A673 (cell line): ENCODE data around the gene FAIM2. TPM values are rescaled to one million over a fixed set of nuclear protein-coding genes. Genes with fewer than 3 reads are reported as not detected.

Source experiments
- BruUV-seq: library from RNA; stranded (reverse); fragments of 400-500 nt; replicated peaks from 2 replicates; lab custom pipeline; 2021; lab: Mats Ljungman, UMichigan
- CTCF ChIA-PET: fragments of 300-600 bp; sonication (Branson Sonifier 250); formaldehyde crosslinking; loops from one replicate; lab custom pipeline; 2022; ENCODE audit warnings: antibody characterized with exemption; lab: Charles Lee
- POLR2A ChIA-PET: fragments of 300-600 bp; sonication (Branson Sonifier 250); formaldehyde crosslinking; loops from one replicate; lab custom pipeline; 2022; ENCODE audit warnings: antibody characterized with exemption; ENCODE audit not compliant: low non-redundant PET; lab: Charles Lee
- DNase-seq: peaks from one replicate; pipeline ENCODE4 v3.0.0-alpha.2; 2015; ENCODE audit warnings: low spot score
- H3K27ac ChIP-seq: fragments of 200-600 bp; sonication (generic); 2 replicates; pipeline ENCODE4 v1.5.1; 2016; ENCODE audit warnings: mixed run types, low read depth, mild to moderate bottlenecking, mixed read lengths, antibody characterized with exemption, low read length; ENCODE audit not compliant: poor library complexity, severe bottlenecking
- H3K27me3 ChIP-seq: fragments of 200-600 bp; sonication (generic); replicated peaks from 2 replicates; pipeline ENCODE4 v1.6.1; 2017; ENCODE audit warnings: mixed run types, low read depth, mild to moderate bottlenecking, mixed read lengths, antibody characterized with exemption, low read length; ENCODE audit not compliant: insufficient read depth, poor library complexity
- H3K36me3 ChIP-seq: fragments of 200-600 bp; sonication (generic); 2 replicates; pipeline ENCODE4 v1.6.1; 2016; ENCODE audit warnings: mixed run types, mild to moderate bottlenecking, mixed read lengths, antibody characterized with exemption, low read length; ENCODE audit not compliant: insufficient read depth, poor library complexity, severe bottlenecking
- H3K4me1 ChIP-seq: fragments of 200-600 bp; sonication (generic); 2 replicates; pipeline ENCODE4 v1.6.1; 2017; ENCODE audit warnings: mixed run types, mild to moderate bottlenecking, mixed read lengths, antibody characterized with exemption, low read length; ENCODE audit not compliant: insufficient read depth, poor library complexity, severe bottlenecking
- H3K4me3 ChIP-seq: fragments of 200-600 bp; sonication (generic); 2 replicates; pipeline ENCODE4 v1.5.1; 2016; ENCODE audit warnings: low read depth, mixed run types, mild to moderate bottlenecking, mixed read lengths, low read length; ENCODE audit not compliant: poor library complexity, severe bottlenecking
- H3K9me3 ChIP-seq: fragments of 200-600 bp; sonication (generic); 2 replicates; pipeline ENCODE4 v1.6.1; 2016; ENCODE audit warnings: mixed run types, low read depth, mild to moderate bottlenecking, mixed read lengths, antibody characterized with exemption, low read length; ENCODE audit not compliant: poor library complexity, severe bottlenecking
- CTCF ChIP-seq: fragments of 300-800, 200-600 bp; sonication (generic); conservative IDR thresholded peaks from 2 replicates; pipeline ENCODE4 v1.5.1; 2017; ENCODE audit warnings: low read depth, mild to moderate bottlenecking, antibody characterized with exemption, low read length, moderate library complexity, mixed read lengths
- EZH2 ChIP-seq: fragments of 200-600 bp; sonication (generic); IDR thresholded peaks from 2 replicates; pipeline ENCODE4 v1.6.1; 2017; ENCODE audit warnings: borderline replicate concordance, low read depth, mild to moderate bottlenecking, mixed read lengths, antibody characterized with exemption, low read length; ENCODE audit not compliant: poor library complexity, severe bottlenecking
- intact Hi-C: fragments of 100-400 bp; cut with micrococcal nuclease; formaldehyde crosslinking; loops from one replicate; pipeline ENCODE4 v1.10.0; 2022; ENCODE audit not compliant: unreplicated experiment
- total RNA-seq: library from RNA; stranded (reverse); gene quantifications from 2 replicates; pipeline ENCODE4 v1.2.3, GENCODE V29; 2021

The FAIM2 gene
- total RNA-seq, 1 experiment from 2014 or later, result not detected

GRCh38 chr12:49923035-49923644 lies 19.4 kb upstream of the FAIM2 start:
- no peak overlapping the region for H3K27ac ChIP-seq
- BruUV-seq, result no TSS peak
- ChIA-PET CTCF (no interaction called here), POLR2A (no interaction called here)
- no peaks in the 10 kb centered on the region for H3K27me3 ChIP-seq
- H3K9me3 ChIP-seq, result no peaks in the 10 kb centered on the region
- intact Hi-C loops, result no loop called here
- H3K4me1 ChIP-seq, result no peaks in the 10 kb centered on the region
- H3K36me3 ChIP-seq, result no peaks in the 10 kb centered on the region
- DNase-seq, result no peak
- no peak overlapping the region for H3K4me3 ChIP-seq
- TF ChIP-seq EZH2, result no peak
- no peak for TF ChIP-seq CTCF

- no TSS peak for BruUV-seq
- intact Hi-C loops, result no loop called here
- H3K27ac ChIP-seq, result no peak overlapping the region
- H3K36me3 ChIP-seq, result no peaks in the 10 kb centered on the region
- TF ChIP-seq EZH2 (no peak), CTCF (no peak)
- H3K4me1 ChIP-seq, result no peaks in the 10 kb centered on the region
- DNase-seq, result no peak
- no peak overlapping the region for H3K4me3 ChIP-seq
- CTCF ChIA-PET, result no interaction called here
- no peaks in the 10 kb centered on the region for H3K9me3 ChIP-seq
- H3K27me3 ChIP-seq, result no peaks in the 10 kb centered on the region
- POLR2A ChIA-PET, result no interaction called here
Observed at GRCh38 chr12:49922349-49923034, 18.8 kb upstream of the FAIM2 start.

- H3K9me3 ChIP-seq, result no peaks in the 10 kb centered on the region
- ChIA-PET CTCF (no interaction called here), POLR2A (no interaction called here)
- BruUV-seq, result no TSS peak
- no peak overlapping the region for H3K27ac ChIP-seq
- no peak overlapping the region for H3K4me3 ChIP-seq
- H3K36me3 ChIP-seq, result no peaks in the 10 kb centered on the region
- TF ChIP-seq EZH2 (no peak), CTCF (no peak)
- DNase-seq, result no peak
- intact Hi-C loops, result no loop called here
- H3K27me3 ChIP-seq, result no peaks in the 10 kb centered on the region
- no peaks in the 10 kb centered on the region for H3K4me1 ChIP-seq
Observed at GRCh38 chr12:49921936-49922335, 18.2 kb upstream of the FAIM2 start.
